ENCODE measurements around the gene LRP1B. TPM values are rescaled to one million over a fixed set of nuclear protein-coding genes. Genes with fewer than 3 reads are reported as not detected.

LRP1B gene
- polyA plus RNA-seq, 1 donor = 1.0 TPM

DNA sequence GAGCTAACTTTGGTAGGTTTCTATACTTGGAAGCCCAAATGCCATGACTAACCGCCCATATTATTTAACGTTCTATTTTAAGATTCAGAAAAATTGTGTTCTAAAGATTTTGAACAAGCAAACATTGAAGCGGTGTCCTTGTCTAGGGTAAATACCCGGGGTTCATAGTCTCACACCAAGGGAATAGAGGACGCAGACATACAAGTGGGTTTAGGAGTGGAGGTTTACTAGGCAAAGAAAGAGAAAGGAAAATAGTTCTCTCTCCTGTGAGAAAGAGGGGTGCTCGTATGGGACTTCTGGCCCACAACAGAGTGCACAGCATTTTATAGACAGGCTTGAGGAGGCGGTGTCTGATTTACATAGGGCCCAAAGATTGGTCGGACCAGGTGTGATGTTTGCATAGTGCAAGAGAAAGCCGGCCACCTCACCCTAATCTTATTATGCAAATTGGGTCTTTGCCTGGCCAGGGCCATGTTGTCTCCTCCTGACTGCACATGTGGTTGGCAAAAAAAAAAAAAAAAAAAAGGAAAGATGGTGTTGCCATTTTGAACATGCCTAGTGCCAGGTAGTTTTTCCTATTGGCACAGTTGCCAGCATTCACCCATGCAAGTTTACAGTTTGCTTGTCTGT, 1062.6 kb downstream of the LRP1B start:
- Histone ChIP-seq H3K27ac (ENCODE audit: low read length) (no peak overlapping the region), H3K27me3 (ENCODE audit: control insufficient read depth, insufficient read depth, low read length) (no peaks in the 10 kb centered on the region), H3K4me1 (ENCODE audit: control insufficient read depth, insufficient read depth, low read length) (no peaks in the 10 kb centered on the region), H3K9me3 (ENCODE audit: control insufficient read depth, low read depth, low read length) (no peaks in the 10 kb centered on the region), H3K4me3 (ENCODE audit: low read length) (no peak overlapping the region), H3K36me3 (ENCODE audit: control insufficient read depth, insufficient read depth, low read length) (no peaks in the 10 kb centered on the region)
- no peak for DNase-seq
- WGBS (ENCODE audit: insufficient coverage, low lambda C conversion rate) = 100% methylated on average over 3 of the region's 9 CpGs

DNA sequence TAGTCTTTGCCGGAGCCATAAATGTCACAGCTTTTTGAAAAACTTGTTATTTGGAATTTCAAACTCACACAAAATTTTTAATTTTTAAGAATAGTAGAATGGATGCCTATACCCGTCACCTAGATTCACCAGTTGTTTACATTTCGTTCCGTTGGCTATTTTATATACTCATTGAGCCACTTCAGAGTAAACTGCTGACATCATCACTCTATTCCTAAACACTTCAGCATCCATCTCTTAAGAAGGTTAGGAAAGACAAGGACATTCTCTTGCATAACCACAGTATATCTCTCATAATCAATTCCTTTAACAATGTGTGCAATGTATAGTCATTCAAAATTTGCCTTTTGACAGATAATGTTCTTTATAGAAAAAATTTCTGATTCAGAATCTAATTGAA, 1065.8 kb downstream of the LRP1B start:
- 60% methylated on average over 1 of the region's 4 CpGs for WGBS (ENCODE audit: insufficient coverage, low lambda C conversion rate)
- Histone ChIP-seq H3K27me3 (ENCODE audit: control insufficient read depth, insufficient read depth, low read length) (no peaks in the 10 kb centered on the region), H3K36me3 (ENCODE audit: control insufficient read depth, insufficient read depth, low read length) (no peaks in the 10 kb centered on the region), H3K4me3 (ENCODE audit: low read length) (no peak overlapping the region), H3K27ac (ENCODE audit: low read length) (no peak overlapping the region), H3K9me3 (ENCODE audit: control insufficient read depth, low read depth, low read length) (no peaks in the 10 kb centered on the region), H3K4me1 (ENCODE audit: control insufficient read depth, insufficient read depth, low read length) (no peaks in the 10 kb centered on the region)
- no peak for DNase-seq

DNA sequence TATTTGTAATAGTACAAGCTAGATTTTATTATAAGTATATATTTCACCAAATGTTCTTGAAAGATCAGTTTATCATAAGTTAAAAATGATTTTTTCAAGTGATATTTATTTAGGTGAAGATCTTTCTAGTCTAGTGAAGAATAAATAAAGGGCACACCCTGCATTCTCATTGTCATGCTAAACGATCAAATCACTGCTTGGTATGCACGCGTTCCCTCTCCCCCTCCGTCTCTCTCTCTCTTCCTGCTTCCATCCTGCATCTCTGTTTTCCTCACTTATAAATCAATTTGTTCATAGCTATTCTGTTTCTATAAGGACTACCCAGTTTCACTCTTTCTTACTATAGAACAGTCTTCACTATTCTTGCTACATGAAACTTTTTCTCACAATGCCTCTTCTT, 1067.4 kb downstream of the LRP1B start:
- Histone ChIP-seq H3K4me1 (ENCODE audit: control insufficient read depth, insufficient read depth, low read length) (no peaks in the 10 kb centered on the region), H3K9me3 (ENCODE audit: control insufficient read depth, low read depth, low read length) (no peaks in the 10 kb centered on the region), H3K27me3 (ENCODE audit: control insufficient read depth, insufficient read depth, low read length) (no peaks in the 10 kb centered on the region), H3K36me3 (ENCODE audit: control insufficient read depth, insufficient read depth, low read length) (no peaks in the 10 kb centered on the region), H3K27ac (ENCODE audit: low read length) (no peak overlapping the region), H3K4me3 (ENCODE audit: low read length) (no peak overlapping the region)
- 53% methylated on average over 2 of the region's 4 CpGs for WGBS (ENCODE audit: insufficient coverage, low lambda C conversion rate)
- no peak for DNase-seq

DNA sequence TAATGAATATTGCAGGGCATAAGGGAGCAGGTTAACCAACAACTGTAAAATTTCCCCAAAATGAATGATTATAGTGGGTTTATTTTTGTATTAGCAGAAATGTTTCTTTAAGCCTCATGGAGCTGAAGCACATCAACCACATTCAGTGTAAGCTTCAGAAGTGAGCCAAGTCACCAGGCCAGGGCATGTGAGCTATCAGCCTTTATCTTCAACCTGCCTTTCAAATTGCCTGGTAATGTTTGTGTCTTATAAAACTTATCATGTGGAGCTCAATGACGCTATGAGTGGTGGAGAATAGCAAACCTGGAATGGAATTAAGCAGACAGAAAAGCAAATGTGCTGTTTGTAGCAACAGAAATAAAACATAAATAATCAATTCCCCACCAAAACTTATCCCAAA, 1068.4 kb downstream of the LRP1B start:
- no peak for DNase-seq
- no peak overlapping the region for H3K4me3 ChIP-seq (ENCODE audit: low read length)
- no peaks in the 10 kb centered on the region for H3K9me3 ChIP-seq (ENCODE audit: control insufficient read depth, low read depth, low read length)
- H3K36me3 ChIP-seq (ENCODE audit: control insufficient read depth, insufficient read depth, low read length) = no peaks in the 10 kb centered on the region
- no peaks in the 10 kb centered on the region for H3K27me3 ChIP-seq (ENCODE audit: control insufficient read depth, insufficient read depth, low read length)
- WGBS (ENCODE audit: insufficient coverage, low lambda C conversion rate) = 0% methylated on average over 1 of the region's 1 CpG
- no peaks in the 10 kb centered on the region for H3K4me1 ChIP-seq (ENCODE audit: control insufficient read depth, insufficient read depth, low read length)
- no peak overlapping the region for H3K27ac ChIP-seq (ENCODE audit: low read length)

DNA sequence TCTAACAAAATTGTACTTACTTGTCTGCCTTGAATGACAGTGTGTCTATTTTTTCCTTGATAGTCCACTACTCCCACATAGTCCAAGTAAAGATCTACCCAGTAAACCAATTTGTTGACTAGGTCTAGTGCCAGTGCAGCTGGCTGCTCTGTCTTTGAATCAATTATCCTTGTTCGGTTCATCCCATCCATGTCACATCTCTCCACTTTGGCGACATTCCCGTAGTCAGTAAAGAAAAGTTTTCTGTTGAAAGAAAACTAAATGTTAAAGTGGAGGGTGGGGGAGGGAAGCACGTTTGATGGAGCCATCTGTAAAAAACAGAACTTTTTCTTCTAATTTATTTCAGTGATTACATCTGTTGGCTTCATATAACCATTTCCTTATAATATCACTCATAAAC, 1068.8 kb downstream of the LRP1B start:
- no peaks in the 10 kb centered on the region for H3K9me3 ChIP-seq (ENCODE audit: control insufficient read depth, low read depth, low read length)
- no peaks in the 10 kb centered on the region for H3K4me1 ChIP-seq (ENCODE audit: control insufficient read depth, insufficient read depth, low read length)
- 100% methylated on average over 2 of the region's 4 CpGs for WGBS (ENCODE audit: insufficient coverage, low lambda C conversion rate)
- no peak overlapping the region for H3K27ac ChIP-seq (ENCODE audit: low read length)
- no peak for DNase-seq
- no peak overlapping the region for H3K4me3 ChIP-seq (ENCODE audit: low read length)
- H3K36me3 ChIP-seq (ENCODE audit: control insufficient read depth, insufficient read depth, low read length) = no peaks in the 10 kb centered on the region
- H3K27me3 ChIP-seq (ENCODE audit: control insufficient read depth, insufficient read depth, low read length) = no peaks in the 10 kb centered on the region

DNA sequence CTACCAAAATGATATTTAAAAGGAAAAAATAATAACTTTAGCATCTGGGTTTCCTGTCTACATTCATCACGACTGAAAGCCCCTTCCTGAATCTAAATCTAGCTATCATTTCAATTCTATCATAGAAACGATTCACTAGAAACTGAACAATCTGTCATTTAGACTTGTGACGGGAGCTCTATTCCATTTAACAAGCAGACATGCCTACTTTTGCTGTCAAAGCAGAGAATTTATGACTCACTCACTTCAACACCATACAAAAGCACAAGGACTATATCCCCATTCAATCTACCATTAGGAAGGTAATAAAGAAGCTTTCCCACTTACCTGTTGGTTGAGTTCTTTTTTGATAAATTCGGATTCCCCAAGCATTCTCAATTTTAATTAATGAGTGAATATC, 1072.3 kb downstream of the LRP1B start:
- WGBS (ENCODE audit: insufficient coverage, low lambda C conversion rate) = 57% methylated on average over 1 of the region's 4 CpGs
- H3K4me3 ChIP-seq (ENCODE audit: low read length) = no peak overlapping the region
- DNase-seq = no peak
- no peak overlapping the region for H3K27ac ChIP-seq (ENCODE audit: low read length)
- no peaks in the 10 kb centered on the region for H3K9me3 ChIP-seq (ENCODE audit: control insufficient read depth, low read depth, low read length)
- H3K27me3 ChIP-seq (ENCODE audit: control insufficient read depth, insufficient read depth, low read length) = no peaks in the 10 kb centered on the region
- H3K4me1 ChIP-seq (ENCODE audit: control insufficient read depth, insufficient read depth, low read length) = no peaks in the 10 kb centered on the region
- H3K36me3 ChIP-seq (ENCODE audit: control insufficient read depth, insufficient read depth, low read length) = no peaks in the 10 kb centered on the region

DNA sequence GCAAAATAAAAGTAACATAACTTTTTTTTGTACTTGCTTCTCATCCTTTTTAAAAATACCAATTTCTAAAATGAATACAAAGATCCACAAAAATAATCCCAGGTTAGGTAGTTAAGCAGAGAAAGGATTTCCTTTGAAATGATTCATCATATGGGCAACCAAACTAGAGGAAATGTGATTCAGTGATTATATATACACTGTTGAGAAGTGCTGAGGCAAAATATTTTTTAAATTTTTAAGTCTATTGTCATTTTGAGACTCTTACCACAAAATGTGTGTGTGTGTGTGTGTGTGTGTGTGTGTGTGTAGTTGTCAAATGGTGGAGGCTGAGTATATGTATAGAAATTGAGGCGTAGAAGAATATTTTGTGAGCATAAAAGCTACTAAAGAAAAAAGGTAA, 1075.3 kb downstream of the LRP1B start:
- no peaks in the 10 kb centered on the region for H3K4me1 ChIP-seq (ENCODE audit: control insufficient read depth, insufficient read depth, low read length)
- H3K9me3 ChIP-seq (ENCODE audit: control insufficient read depth, low read depth, low read length) = no peaks in the 10 kb centered on the region
- no peaks in the 10 kb centered on the region for H3K27me3 ChIP-seq (ENCODE audit: control insufficient read depth, insufficient read depth, low read length)
- DNase-seq = no peak
- no peak overlapping the region for H3K27ac ChIP-seq (ENCODE audit: low read length)
- H3K36me3 ChIP-seq (ENCODE audit: control insufficient read depth, insufficient read depth, low read length) = no peaks in the 10 kb centered on the region
- H3K4me3 ChIP-seq (ENCODE audit: low read length) = no peak overlapping the region
- 100% methylated on average over 1 of the region's 1 CpG for WGBS (ENCODE audit: insufficient coverage, low lambda C conversion rate)

DNA sequence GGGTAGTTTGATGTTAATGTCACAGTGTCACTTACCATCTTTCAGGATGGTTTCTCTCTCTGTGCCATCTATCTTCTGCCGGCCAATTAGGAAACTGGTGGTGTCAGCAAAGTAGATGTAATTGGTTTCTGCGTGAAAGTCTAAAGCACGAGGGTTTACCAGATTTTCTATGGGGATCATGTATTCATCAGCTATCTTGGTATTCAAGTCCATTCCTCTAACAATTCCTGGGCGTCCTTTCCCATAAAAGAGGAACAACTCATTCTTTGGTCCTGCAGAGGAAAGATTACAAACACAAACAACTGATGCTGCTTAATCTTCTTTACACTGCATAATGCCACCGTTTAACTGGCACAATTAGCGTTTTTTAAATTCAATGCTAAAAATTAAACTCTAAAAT, 1081.9 kb downstream of the LRP1B start:
- Histone ChIP-seq H3K27ac (ENCODE audit: low read length) (no peak overlapping the region), H3K4me3 (ENCODE audit: low read length) (no peak overlapping the region), H3K9me3 (ENCODE audit: control insufficient read depth, low read depth, low read length) (no peaks in the 10 kb centered on the region), H3K27me3 (ENCODE audit: control insufficient read depth, insufficient read depth, low read length) (no peaks in the 10 kb centered on the region), H3K4me1 (ENCODE audit: control insufficient read depth, insufficient read depth, low read length) (no peaks in the 10 kb centered on the region), H3K36me3 (ENCODE audit: control insufficient read depth, insufficient read depth, low read length) (no peaks in the 10 kb centered on the region)
- DNase-seq = no peak
- WGBS (ENCODE audit: insufficient coverage, low lambda C conversion rate) = no CpG with 5 or more reads among the region's 6 CpGs

DNA sequence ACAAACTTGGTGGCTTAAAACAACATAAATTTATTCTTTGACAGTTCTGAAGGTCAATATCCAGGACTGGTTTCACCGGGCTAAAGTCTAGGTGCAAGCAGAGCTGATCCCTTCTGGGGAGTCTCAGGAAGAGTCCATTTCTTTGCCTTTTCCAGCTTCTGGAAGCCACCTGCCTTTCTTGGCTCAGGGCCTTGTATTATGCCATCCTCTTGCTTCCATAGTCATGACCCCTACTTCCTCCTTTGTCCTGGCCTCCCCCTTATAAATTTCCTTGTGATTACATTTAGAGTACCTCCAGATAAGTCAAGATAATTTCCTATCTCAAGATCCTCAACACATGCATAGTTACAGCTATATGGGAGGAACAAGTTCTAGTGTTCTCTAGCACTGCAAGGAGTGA, 1089.5 kb downstream of the LRP1B start:
- no peaks in the 10 kb centered on the region for H3K9me3 ChIP-seq (ENCODE audit: control insufficient read depth, low read depth, low read length)
- WGBS (ENCODE audit: insufficient coverage, low lambda C conversion rate) = no CpG with 5 or more reads among the region's 1 CpG
- no peaks in the 10 kb centered on the region for H3K27me3 ChIP-seq (ENCODE audit: control insufficient read depth, insufficient read depth, low read length)
- H3K36me3 ChIP-seq (ENCODE audit: control insufficient read depth, insufficient read depth, low read length) = no peaks in the 10 kb centered on the region
- no peak for DNase-seq
- H3K27ac ChIP-seq (ENCODE audit: low read length) = no peak overlapping the region
- H3K4me3 ChIP-seq (ENCODE audit: low read length) = no peak overlapping the region
- H3K4me1 ChIP-seq (ENCODE audit: control insufficient read depth, insufficient read depth, low read length) = no peaks in the 10 kb centered on the region

DNA sequence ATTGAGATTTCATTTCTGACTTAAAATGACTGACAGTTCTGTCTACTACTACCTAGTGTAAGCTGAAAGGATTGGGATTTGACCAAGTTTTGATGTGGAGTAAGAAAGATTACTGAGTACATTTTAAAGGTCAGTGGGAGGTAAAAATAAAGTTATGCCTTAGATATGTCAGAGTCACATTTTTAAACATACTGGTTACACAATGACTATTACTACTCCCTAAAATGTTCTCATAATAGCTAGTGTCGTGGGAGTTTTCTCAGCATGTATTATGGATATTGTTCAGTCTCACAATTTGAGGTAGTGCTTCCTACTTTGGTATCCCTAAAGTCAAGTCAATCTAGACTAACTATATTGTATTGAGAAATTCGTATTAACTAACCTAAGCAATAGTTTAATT, 1092.5 kb downstream of the LRP1B start:
- no peak for DNase-seq
- WGBS (ENCODE audit: insufficient coverage, low lambda C conversion rate) = 40% methylated on average over 1 of the region's 2 CpGs
- Histone ChIP-seq H3K27ac (ENCODE audit: low read length) (no peak overlapping the region), H3K36me3 (ENCODE audit: control insufficient read depth, insufficient read depth, low read length) (no peaks in the 10 kb centered on the region), H3K27me3 (ENCODE audit: control insufficient read depth, insufficient read depth, low read length) (no peaks in the 10 kb centered on the region), H3K4me1 (ENCODE audit: control insufficient read depth, insufficient read depth, low read length) (no peaks in the 10 kb centered on the region), H3K4me3 (ENCODE audit: low read length) (no peak overlapping the region), H3K9me3 (ENCODE audit: control insufficient read depth, low read depth, low read length) (no peaks in the 10 kb centered on the region)

DNA sequence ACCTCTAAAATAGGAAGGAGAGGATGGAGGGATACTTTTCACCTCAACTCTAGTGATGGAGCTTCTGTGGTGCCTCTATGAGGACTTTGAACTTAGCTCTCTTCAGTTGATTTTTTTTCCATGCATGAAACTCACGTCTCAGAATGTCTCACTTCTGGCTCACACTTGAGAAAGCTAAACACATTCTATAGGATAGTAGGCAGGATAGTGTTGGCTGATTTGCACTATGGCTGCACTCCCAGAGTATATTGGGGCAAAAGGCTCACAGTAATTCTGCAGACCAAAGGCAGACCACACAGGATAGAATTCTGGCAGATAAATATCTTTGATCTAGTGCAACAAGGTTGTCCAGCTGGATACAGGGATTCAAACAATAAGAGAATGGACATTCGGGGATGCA, 1093.5 kb downstream of the LRP1B start:
- Histone ChIP-seq H3K9me3 (ENCODE audit: control insufficient read depth, low read depth, low read length) (no peaks in the 10 kb centered on the region), H3K27ac (ENCODE audit: low read length) (no peak overlapping the region), H3K36me3 (ENCODE audit: control insufficient read depth, insufficient read depth, low read length) (no peaks in the 10 kb centered on the region), H3K4me1 (ENCODE audit: control insufficient read depth, insufficient read depth, low read length) (no peaks in the 10 kb centered on the region), H3K27me3 (ENCODE audit: control insufficient read depth, insufficient read depth, low read length) (no peaks in the 10 kb centered on the region), H3K4me3 (ENCODE audit: low read length) (no peak overlapping the region)
- DNase-seq = no peak
- 88% methylated on average over 1 of the region's 2 CpGs for WGBS (ENCODE audit: insufficient coverage, low lambda C conversion rate)

Measured in large intestine (tissue), 3 donors.